ENCODE data around the gene CAMK2A.

DNA sequence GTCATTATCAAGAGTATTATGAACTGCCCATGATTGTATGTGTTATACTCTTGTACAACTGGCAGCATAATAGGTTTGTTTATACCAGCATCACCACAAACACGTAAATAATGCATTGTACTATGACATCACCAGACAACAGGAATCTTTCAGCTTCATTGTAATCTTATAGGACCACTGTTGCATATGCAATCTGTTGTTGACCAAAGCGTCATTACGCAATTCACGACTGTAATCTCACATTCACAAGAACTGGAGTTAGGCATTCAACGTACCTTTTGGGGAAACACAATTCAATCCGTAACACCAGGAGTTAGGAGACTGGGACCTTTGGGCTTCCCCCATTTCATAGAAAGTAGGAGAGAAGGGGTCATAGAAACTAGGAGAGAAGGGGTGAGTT is 33.5 kb upstream of the CAMK2A start:
- TF ChIP-seq, protein P1, sequence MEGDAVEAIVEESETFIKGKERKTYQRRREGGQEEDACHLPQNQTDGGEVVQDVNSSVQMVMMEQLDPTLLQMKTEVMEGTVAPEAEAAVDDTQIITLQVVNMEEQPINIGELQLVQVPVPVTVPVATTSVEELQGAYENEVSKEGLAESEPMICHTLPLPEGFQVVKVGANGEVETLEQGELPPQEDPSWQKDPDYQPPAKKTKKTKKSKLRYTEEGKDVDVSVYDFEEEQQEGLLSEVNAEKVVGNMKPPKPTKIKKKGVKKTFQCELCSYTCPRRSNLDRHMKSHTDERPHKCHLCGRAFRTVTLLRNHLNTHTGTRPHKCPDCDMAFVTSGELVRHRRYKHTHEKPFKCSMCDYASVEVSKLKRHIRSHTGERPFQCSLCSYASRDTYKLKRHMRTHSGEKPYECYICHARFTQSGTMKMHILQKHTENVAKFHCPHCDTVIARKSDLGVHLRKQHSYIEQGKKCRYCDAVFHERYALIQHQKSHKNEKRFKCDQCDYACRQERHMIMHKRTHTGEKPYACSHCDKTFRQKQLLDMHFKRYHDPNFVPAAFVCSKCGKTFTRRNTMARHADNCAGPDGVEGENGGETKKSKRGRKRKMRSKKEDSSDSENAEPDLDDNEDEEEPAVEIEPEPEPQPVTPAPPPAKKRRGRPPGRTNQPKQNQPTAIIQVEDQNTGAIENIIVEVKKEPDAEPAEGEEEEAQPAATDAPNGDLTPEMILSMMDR (IDR thresholded peaks at IDR 0.05; ENCODE audit: insufficient read depth, low read length, poor library complexity, severe bottlenecking) = no peak
- no peak for TF ChIP-seq EZH2phosphoT487 (conservative IDR thresholded peaks at IDR 0.05; ENCODE audit: low read length)
